Cardiac septum (tissue), 1 donor: ENCODE measurements around the gene GAD1. TPM values are rescaled to one million over a fixed set of nuclear protein-coding genes. Genes with fewer than 3 reads are reported as not detected.

ENCODE experiments used
- DNase-seq: peaks from one replicate; pipeline ENCODE4 v3.0.0-alpha.2; 2020; ENCODE audit warnings: low spot score
- intact Hi-C: fragments of 100-400 bp; cut with DNase I; formaldehyde crosslinking; loops from one replicate; pipeline ENCODE4 v1.14.0; 2022
- total RNA-seq: library from RNA; stranded (reverse); fragmentation: NEBNext Ultra II Directional; extraction: Animal tissue kit (Norgen Biotek cat#: 25700); gene quantifications from one replicate; pipeline ENCODE4 v1.2.1, GENCODE V29; 2021
- donor health status: DM: no; HTN: no; CAD: no.

Gene GAD1
- total RNA-seq, 1 donor from 2014 or later: 0.46 TPM

GRCh38 chr2:170883683-170884082 is 67.0 kb downstream of the GAD1 start:
- intact Hi-C loops: no loop called here
- no peak for DNase-seq

GRCh38 chr2:170885130-170885791 is 68.6 kb downstream of the GAD1 start:
- intact Hi-C loops: no loop called here
- DNase-seq: no peak

- intact Hi-C loops: no loop called here
- DNase-seq: no peak
Observed at GRCh38 chr2:170886386-170886785, 69.7 kb downstream of the GAD1 start.

- intact Hi-C loops: no loop called here
Observed at GRCh38 chr2:170887496-170887895, 70.8 kb downstream of the GAD1 start.

GRCh38 chr2:170887896-170888295 is 71.2 kb downstream of the GAD1 start:
- intact Hi-C loops: no loop called here

More at GRCh38 chr2:170887496-170887895, 70.8 kb downstream of the GAD1 start:
- no peak for DNase-seq

GRCh38 chr2:170891893-170892292 is 75.2 kb downstream of the GAD1 start:
- no peak for DNase-seq
- intact Hi-C loops: no loop called here

More at GRCh38 chr2:170887896-170888295, 71.2 kb downstream of the GAD1 start:
- DNase-seq: no peak

- intact Hi-C loops: no loop called here
Observed at GRCh38 chr2:170892391-170892951, 75.8 kb downstream of the GAD1 start.

GRCh38 chr2:170895023-170895757 is 78.5 kb downstream of the GAD1 start:
- intact Hi-C loops: no loop called here
- no peak for DNase-seq

More at GRCh38 chr2:170892391-170892951, 75.8 kb downstream of the GAD1 start:
- no peak for DNase-seq

- no peak for DNase-seq
- intact Hi-C loops: no loop called here
Observed at GRCh38 chr2:170896622-170897021, 79.9 kb downstream of the GAD1 start.

- DNase-seq: no peak
- intact Hi-C loops: no loop called here
Observed at GRCh38 chr2:170897108-170897507, 80.4 kb downstream of the GAD1 start.

GRCh38 chr2:170905864-170906263 is 89.2 kb downstream of the GAD1 start:
- no peak for DNase-seq
- intact Hi-C loops: no loop called here

Other genes starting within 250 kb of the GAD1 start
- 0.92 TPM for gene SP5, start 101.5 kb upstream of the GAD1 start, total RNA-seq
- 1.7 TPM for gene ERICH2, start 46.5 kb upstream of the GAD1 start, total RNA-seq
- gene GORASP2, start 112.4 kb downstream of the GAD1 start, total RNA-seq: 67.1 TPM